ENCODE data around the gene CAPN13.

GRCh38 chr2:30769891-30770462, 37.3 kb downstream of the CAPN13 start:
- TF ChIP-seq CTCF (conservative IDR thresholded peaks at IDR 0.05; ENCODE audit: low read length) = no peak
- TF ChIP-seq EZH2phosphoT487 (IDR thresholded peaks at IDR 0.05; ENCODE audit: borderline replicate concordance) = no peak
